H1 (cell line): ENCODE results near the gene GTF2A1L. TPM values are rescaled to one million over a fixed set of nuclear protein-coding genes. Genes with fewer than 3 reads are reported as not detected.

Experiments
- CTCF ChIA-PET: fragments of 300-600 bp; sonication (Branson Sonifier 250); formaldehyde crosslinking; loops from one replicate; lab custom pipeline; 2021; ENCODE audit not compliant: partially characterized antibody; lab: Charles Lee
- POLR2A ChIA-PET: fragments of 300-600 bp; sonication (Branson Sonifier 250); formaldehyde crosslinking; loops from one replicate; lab custom pipeline; 2021; ENCODE audit warnings: inconsistent platforms; ENCODE audit not compliant: partially characterized antibody; lab: Charles Lee
- DNase-seq, 2 experiments: peaks; one replicate each; pipeline versions ENCODE4 v3.0.0 to v3.0.0-alpha.2; 2010 to 2022; ENCODE audit warnings: low spot score in 2 of 2, low read depth in 1 of 2, mixed read lengths in 1 of 2
- FAIRE-seq: peaks from 2 replicates; lab custom pipeline; 2011; peaks lifted over from hg19 to GRCh38; lab: Jason Lieb, UNC
- H2AFZ ChIP-seq: 2 replicates; pipeline ENCODE4 v1.8.1; 2012; ENCODE audit warnings: low read length, inconsistent platforms
- H2AK5ac ChIP-seq: 2 replicates; pipeline ENCODE4 v1.6.1; 2013; ENCODE audit warnings: low read depth, low read length
- H2BK120ac ChIP-seq: replicated peaks from 2 replicates; pipeline ENCODE3; 2013; ENCODE audit warnings: low read depth, low read length, inconsistent platforms
- H2BK12ac ChIP-seq: 2 replicates; pipeline ENCODE4 v1.6.1; 2013; ENCODE audit warnings: low read depth, low read length
- H2BK15ac ChIP-seq: 2 replicates; pipeline ENCODE4 v1.6.1; 2013; ENCODE audit warnings: low read length
- H2BK20ac ChIP-seq: 2 replicates; pipeline ENCODE4 v1.6.1; 2013; ENCODE audit warnings: low read length
- H2BK5ac ChIP-seq: 2 replicates; pipeline ENCODE4 v1.6.1; 2013; ENCODE audit warnings: low read depth, low read length
- H3K14ac ChIP-seq: 2 replicates; pipeline ENCODE4 v1.6.1; 2013; ENCODE audit warnings: inconsistent platforms; ENCODE audit not compliant: insufficient read length
- H3K18ac ChIP-seq: 2 replicates; pipeline ENCODE4 v1.6.1; 2013; ENCODE audit warnings: low read length; ENCODE audit errors: extremely low read depth
- H3K23ac ChIP-seq: 2 replicates; pipeline ENCODE4 v1.6.1; 2013; ENCODE audit warnings: inconsistent platforms; ENCODE audit not compliant: insufficient read length
- H3K23me2 ChIP-seq: 2 replicates; pipeline ENCODE4 v1.6.1; 2013; ENCODE audit warnings: low read depth, low read length
- H3K27ac ChIP-seq: 2 replicates; pipeline ENCODE4 v1.6.1; 2011; ENCODE audit warnings: low read depth, low read length, inconsistent platforms
- H3K27me3 ChIP-seq, 4 experiments: replicated peaks in 1 of 4; 1 replicate in 1 of 4; 2 replicates in 3 of 4; pipeline versions ENCODE4 v1.6.1 to v1.8.1; 2011 to 2013; ENCODE audit warnings: low read length in 3 of 4, mild to moderate bottlenecking in 3 of 4, inconsistent platforms in 2 of 4, mixed read lengths in 2 of 4, moderate library complexity in 1 of 4; ENCODE audit not compliant: control insufficient read depth in 3 of 4, insufficient read depth in 3 of 4; ENCODE audit errors: extremely low read depth in 1 of 4
- H3K36me3 ChIP-seq, 4 experiments: 2 replicates each; pipeline versions ENCODE4 v1.6.1 to v1.8.1; 2011 to 2013; ENCODE audit warnings: mild to moderate bottlenecking in 4 of 4, low read length in 3 of 4, moderate library complexity in 2 of 4, control low read depth in 1 of 4, inconsistent platforms in 1 of 4; ENCODE audit not compliant: insufficient read depth in 4 of 4, control insufficient read depth in 2 of 4
- H3K4ac ChIP-seq: replicated peaks from 2 replicates; pipeline ENCODE3; 2013; ENCODE audit warnings: low read length, low read depth, mixed read lengths, inconsistent platforms; ENCODE audit not compliant: insufficient read length
- H3K4me1 ChIP-seq, 4 experiments: replicated peaks in 1 of 4; 1 replicate in 1 of 4; 2 replicates in 3 of 4; pipeline versions ENCODE4 v1.6.1 to v1.8.1; 2011 to 2013; ENCODE audit warnings: low read length in 3 of 4, inconsistent platforms in 2 of 4, mixed read lengths in 1 of 4; ENCODE audit not compliant: insufficient read depth in 4 of 4, control insufficient read depth in 3 of 4
- H3K4me2 ChIP-seq, 2 experiments: 2 replicates each; pipeline versions ENCODE4 v1.6.1 to v1.8.1; 2011 to 2013; ENCODE audit warnings: low read depth in 2 of 2, low read length in 2 of 2, control low read depth in 1 of 2, inconsistent platforms in 1 of 2, mild to moderate bottlenecking in 1 of 2; ENCODE audit not compliant: insufficient read depth in 1 of 2
- H3K4me3 ChIP-seq, 4 experiments: fragments of 200-600, 300-600 bp in 1 of 4; sonication (generic), shearing (Covaris generic), sonication (Bioruptor Twin) in 1 of 4; 2 replicates each; pipeline versions ENCODE4 v1.5.1 to v1.8.1; 2011 to 2016; ENCODE audit warnings: low read length in 4 of 4, low read depth in 3 of 4, control low read depth in 2 of 4, inconsistent platforms in 2 of 4, mild to moderate bottlenecking in 2 of 4, mixed read lengths in 1 of 4, moderate library complexity in 1 of 4; ENCODE audit not compliant: insufficient read depth in 2 of 4; ENCODE audit errors: extremely low read depth in 1 of 4
- H3K56ac ChIP-seq: replicated peaks from 2 replicates; pipeline ENCODE3; 2013; ENCODE audit warnings: low read depth, mild to moderate bottlenecking, mixed read lengths, low read length, inconsistent platforms; ENCODE audit not compliant: insufficient read length
- H3K79me1 ChIP-seq: 2 replicates; pipeline ENCODE4 v1.6.1; 2013; ENCODE audit warnings: low read depth, low read length, control low read depth
- H3K79me2 ChIP-seq, 2 experiments: 2 replicates each; pipeline versions ENCODE4 v1.6.1 to v1.8.1; 2012 to 2013; ENCODE audit warnings: low read length in 2 of 2, mild to moderate bottlenecking in 2 of 2, inconsistent platforms in 1 of 2; ENCODE audit not compliant: insufficient read depth in 2 of 2, control insufficient read depth in 1 of 2
- H3K9ac ChIP-seq, 4 experiments: replicated peaks in 1 of 4; 1 replicate in 1 of 4; 2 replicates in 3 of 4; pipeline versions ENCODE4 v1.6.1 to v1.8.1; 2011 to 2013; ENCODE audit warnings: low read depth in 3 of 4, low read length in 3 of 4, control low read depth in 2 of 4, mild to moderate bottlenecking in 2 of 4, moderate library complexity in 2 of 4, inconsistent platforms in 1 of 4; ENCODE audit errors: extremely low read depth in 1 of 4
- H3K9me3 ChIP-seq, 2 experiments: 2 replicates each; pipeline versions ENCODE4 v1.6.1 to v1.8.1; 2012 to 2013; ENCODE audit warnings: mild to moderate bottlenecking in 2 of 2, moderate library complexity in 2 of 2, control low read depth in 1 of 2, inconsistent platforms in 1 of 2, low read depth in 1 of 2, low read length in 1 of 2, mixed read lengths in 1 of 2; ENCODE audit not compliant: insufficient read depth in 2 of 2
- H4K20me1 ChIP-seq, 2 experiments: replicated peaks in 1 of 2; 2 replicates each; pipeline versions ENCODE3 to v1.8.1; 2011 to 2013; ENCODE audit warnings: inconsistent platforms in 2 of 2, low read length in 2 of 2, mild to moderate bottlenecking in 1 of 2; ENCODE audit not compliant: insufficient read depth in 2 of 2, control insufficient read depth in 1 of 2
- H4K5ac ChIP-seq: 2 replicates; pipeline ENCODE4 v1.6.1; 2013; ENCODE audit warnings: low read length, low read depth, mixed read lengths, inconsistent platforms; ENCODE audit not compliant: insufficient read length
- H4K8ac ChIP-seq: 2 replicates; pipeline ENCODE4 v1.8.0; 2013; ENCODE audit warnings: mild to moderate bottlenecking, moderate library complexity, low read length, inconsistent platforms; ENCODE audit not compliant: insufficient read depth; ENCODE audit errors: extremely low read depth
- H4K91ac ChIP-seq: replicated peaks from 2 replicates; pipeline ENCODE3; 2013; ENCODE audit warnings: low read length, mixed read lengths, inconsistent platforms; ENCODE audit not compliant: insufficient read length
- CEBPB ChIP-seq: IDR thresholded peaks from 2 replicates; pipeline ENCODE4 v1.6.1; 2012; ENCODE audit warnings: low read depth, low read length
- YY1 ChIP-seq: IDR thresholded peaks from 2 replicates; pipeline ENCODE4 v1.6.1; 2011; ENCODE audit warnings: low read depth, mild to moderate bottlenecking, low read length
- WGBS, 2 experiments: shearing (Covaris generic) in 1 of 2; methylation state at CpG; one replicate each; pipeline versions ENCODE4 v1.1.6 to v1.1.7; 2013 to 2015; ENCODE audit warnings: low lambda C conversion rate in 2 of 2, mixed read lengths in 2 of 2, inconsistent platforms in 1 of 2, low coverage in 1 of 2, missing lambda C conversion rate in 1 of 2; ENCODE audit not compliant: insufficient replicate concordance in 2 of 2, insufficient coverage in 1 of 2, insufficient read length in 1 of 2; ENCODE audit errors: extremely low coverage in 1 of 2, missing lambda C conversion rate in 1 of 2; 5-methylcytosine and 5-hydroxymethylcytosine counted together
- polyA plus RNA-seq, 7 experiments: library from polyadenylated mRNA; depleted of rRNA in 3 of 7; stranded (reverse) in 5 of 7; unstranded in 2 of 7; fragments of >200 nt in 5 of 7; fragments of 200-250 nt in 2 of 7; gene quantifications; 1 replicate in 5 of 7; 2 replicates in 1 of 7; 4 replicates in 1 of 7; pipeline versions ENCODE4 v1.2.1 to v1.2.3, GENCODE V29; 2011 to 2013; ENCODE audit warnings: missing spikeins in 2 of 7, mixed read lengths in 2 of 7
- total RNA-seq: library from RNA; stranded (reverse); fragmentation: NEBNext Ultra II Directional; extraction: Animal tissue kit (Norgen Biotek cat#: 25700); gene quantifications from 2 replicates; pipeline ENCODE4 v1.2.1, GENCODE V29; 2021

GTF2A1L gene
- total and polyA plus RNA-seq, 2 of the 8 experiments (the other 6 are each of a cell fraction or from before 2014, with no cell fraction given), result 0.18 TPM; not detected in 1

DNA sequence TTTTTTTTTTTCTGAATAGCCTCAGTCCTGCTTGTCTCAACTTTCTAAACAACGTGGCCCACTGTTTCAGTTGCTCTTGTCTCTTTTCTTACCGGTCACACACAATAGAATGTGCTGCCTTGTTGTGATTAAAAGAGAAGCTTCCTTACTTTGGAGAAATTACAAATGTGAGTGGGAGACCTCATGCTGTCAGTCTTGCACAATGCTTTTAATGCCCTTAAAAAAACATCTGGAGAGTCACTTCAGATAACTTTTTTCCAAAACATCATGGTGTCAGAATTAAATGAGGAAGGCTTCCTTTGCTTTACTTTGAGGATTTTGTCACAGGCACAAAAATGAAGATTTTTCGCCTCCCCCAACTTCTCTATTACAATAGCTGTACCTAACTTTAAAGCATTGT is 100.2 kb downstream of the GTF2A1L start:
- Histone ChIP-seq H3K9me3 (no peaks in the 10 kb centered on the region), H3K23me2 (no peaks in the 10 kb centered on the region), H2BK20ac (no peak overlapping the region), H3K27me3 (no peaks in the 10 kb centered on the region), H2BK5ac (no peak overlapping the region), H3K4me3 (no peak overlapping the region), H2AK5ac (no peak overlapping the region), H3K4me2 (no peak overlapping the region), H3K79me1 (no peaks in the 10 kb centered on the region), H4K20me1 (no peaks in the 10 kb centered on the region), H2BK120ac (no peak overlapping the region), H3K4me1 (peaks cover 0 to 5% (median 1%) of the 10 kb centered on the region in 4 experiments; a peak in 2 of 7 replicates), H3K14ac (no peak overlapping the region), H3K23ac (no peak overlapping the region), H4K91ac (no peak overlapping the region), H3K4ac (no peak overlapping the region), H4K8ac (no peak overlapping the region), H4K5ac (no peak overlapping the region), H2BK15ac (no peak overlapping the region), H3K18ac (no peak overlapping the region), H3K27ac (no peak overlapping the region), H3K9ac (no peak overlapping the region), H3K79me2 (no peaks in the 10 kb centered on the region), H2AFZ (no peak overlapping the region), H3K56ac (no peak overlapping the region), H2BK12ac (no peak overlapping the region), H3K36me3 (no peaks in the 10 kb centered on the region)
- POLR2A ChIA-PET, result no interaction called here
- TF ChIP-seq YY1, result no peak
- 0 out of 2 replicates have a peak, but pooled peaks have one; percentile 10 for TF ChIP-seq CEBPB
- no peak for DNase-seq
- CTCF ChIA-PET, result interaction anchor here (0.6 to 3.3 kb wide), 5 partner anchors 10 to 117 kb away, joined by 3 to 16 read pairs (median 5); no protein-coding TSS in a partner anchor
- 76% methylated on average over 3 of the region's 3 CpGs; no CpG with 5 or more reads in 1 of the 2 experiments for WGBS, 2 experiments
- no peak for FAIRE-seq
